ENCODE data around the gene RBM20. TPM values are rescaled to one million over a fixed set of nuclear protein-coding genes. Genes with fewer than 3 reads are reported as not detected.

RBM20 gene
- total RNA-seq, 1 experiment from 2014 or later = 0.17 TPM

DNA sequence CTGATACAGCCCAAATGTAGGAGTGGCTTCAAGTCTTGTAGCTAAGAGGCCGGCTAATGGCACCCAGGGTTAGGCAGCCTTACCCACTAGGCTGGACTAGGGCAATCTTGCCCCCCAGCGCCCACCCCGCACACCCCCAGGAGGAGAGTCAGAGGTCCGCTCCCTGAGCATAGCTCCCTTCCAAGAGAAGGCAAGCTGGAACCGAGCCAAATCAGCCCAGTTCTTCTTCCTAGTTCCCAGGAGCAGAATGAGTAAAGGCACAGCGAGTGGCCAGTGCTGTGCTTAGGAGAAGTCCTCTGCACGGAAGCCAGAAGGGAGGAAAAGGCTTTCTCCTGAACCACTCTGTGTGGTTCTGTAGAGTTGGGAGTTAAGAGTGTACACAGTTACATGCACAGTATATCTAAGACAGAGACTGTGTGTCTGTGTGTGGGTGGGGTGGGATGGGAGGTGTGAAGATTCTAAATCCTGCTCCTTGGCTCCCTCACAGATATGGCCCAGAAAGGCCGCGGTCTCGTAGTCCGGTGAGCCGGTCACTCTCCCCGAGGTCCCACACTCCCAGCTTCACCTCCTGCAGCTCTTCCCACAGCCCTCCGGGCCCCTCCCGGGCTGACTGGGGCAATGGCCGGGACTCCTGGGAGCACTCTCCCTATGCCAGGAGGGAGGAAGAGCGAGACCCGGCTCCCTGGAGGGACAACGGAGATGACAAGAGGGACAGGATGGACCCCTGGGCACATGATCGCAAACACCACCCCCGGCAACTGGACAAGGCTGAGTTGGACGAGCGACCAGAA is 167.8 kb downstream of the RBM20 start:
- no peaks in the 10 kb centered on the region for H3K9me3 ChIP-seq (ENCODE audit: control insufficient read depth, low read depth, low read length)
- no peaks in the 10 kb centered on the region for H3K79me1 ChIP-seq (ENCODE audit: insufficient read depth, low read depth, low read length, poor library complexity, severe bottlenecking)
- H3K4me2 ChIP-seq (ENCODE audit: insufficient read depth, insufficient read length, low read length) = no peak overlapping the region
- no peak overlapping the region for H4K91ac ChIP-seq (ENCODE audit: insufficient read length, low read depth, low read length)
- H3K4me3 Mint-ChIP-seq = no peak overlapping the region; a peak in 1 of 5 replicates
- no peaks in the 10 kb centered on the region for H3K23me2 ChIP-seq (ENCODE audit: insufficient read length, low read depth, low read length, poor library complexity, severe bottlenecking)
- H2AFZ ChIP-seq (ENCODE audit: low read length) = no peak overlapping the region
- WGBS (ENCODE audit: extremely low coverage, insufficient read length, low lambda C conversion rate) = no CpG with 5 or more reads among the region's 23 CpGs
- H3K27me3 ChIP-seq (ENCODE audit: insufficient read depth, low read length) = no peaks in the 10 kb centered on the region
- no peaks in the 10 kb centered on the region for H4K20me1 ChIP-seq (ENCODE audit: control insufficient read depth, insufficient read depth, insufficient read length)
- no peak overlapping the region for H3K4ac ChIP-seq (ENCODE audit: low read depth, low read length)
- H4K5ac ChIP-seq (ENCODE audit: insufficient read length, low read depth, low read length) = no peak overlapping the region
- H3K27ac ChIP-seq (ENCODE audit: insufficient read length, low read depth, low read length) = no peak overlapping the region
- H3K18ac ChIP-seq (ENCODE audit: insufficient read length, low read depth, low read length) = no peak overlapping the region
- no peak overlapping the region for H3K9ac ChIP-seq (ENCODE audit: extremely low read depth, insufficient read length, low read length)
- H3K4me1 ChIP-seq (ENCODE audit: insufficient read depth, low read length) = no peaks in the 10 kb centered on the region
- no peaks in the 10 kb centered on the region for H3K79me2 ChIP-seq (ENCODE audit: insufficient read depth, low read length)
- no peak overlapping the region for H3T11ph ChIP-seq (ENCODE audit: low read length)
- no peak overlapping the region for H2AK5ac ChIP-seq (ENCODE audit: insufficient read length, low read length)
- H3K4me1 Mint-ChIP-seq = no peaks in the 10 kb centered on the region
- no peak for DNase-seq
- H2BK5ac ChIP-seq (ENCODE audit: insufficient read length, low read length) = no peak overlapping the region
- H3K23ac ChIP-seq (ENCODE audit: insufficient read length, low read depth, low read length) = no peak overlapping the region
- H3K9me3 Mint-ChIP-seq = no peaks in the 10 kb centered on the region
- H2BK15ac ChIP-seq (ENCODE audit: low read depth, low read length) = no peak overlapping the region
- H3K27me3 Mint-ChIP-seq (ENCODE audit: low read depth) = peaks cover 3% of the 10 kb centered on the region
- TF ChIP-seq, protein P1, sequence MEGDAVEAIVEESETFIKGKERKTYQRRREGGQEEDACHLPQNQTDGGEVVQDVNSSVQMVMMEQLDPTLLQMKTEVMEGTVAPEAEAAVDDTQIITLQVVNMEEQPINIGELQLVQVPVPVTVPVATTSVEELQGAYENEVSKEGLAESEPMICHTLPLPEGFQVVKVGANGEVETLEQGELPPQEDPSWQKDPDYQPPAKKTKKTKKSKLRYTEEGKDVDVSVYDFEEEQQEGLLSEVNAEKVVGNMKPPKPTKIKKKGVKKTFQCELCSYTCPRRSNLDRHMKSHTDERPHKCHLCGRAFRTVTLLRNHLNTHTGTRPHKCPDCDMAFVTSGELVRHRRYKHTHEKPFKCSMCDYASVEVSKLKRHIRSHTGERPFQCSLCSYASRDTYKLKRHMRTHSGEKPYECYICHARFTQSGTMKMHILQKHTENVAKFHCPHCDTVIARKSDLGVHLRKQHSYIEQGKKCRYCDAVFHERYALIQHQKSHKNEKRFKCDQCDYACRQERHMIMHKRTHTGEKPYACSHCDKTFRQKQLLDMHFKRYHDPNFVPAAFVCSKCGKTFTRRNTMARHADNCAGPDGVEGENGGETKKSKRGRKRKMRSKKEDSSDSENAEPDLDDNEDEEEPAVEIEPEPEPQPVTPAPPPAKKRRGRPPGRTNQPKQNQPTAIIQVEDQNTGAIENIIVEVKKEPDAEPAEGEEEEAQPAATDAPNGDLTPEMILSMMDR (conservative IDR thresholded peaks at IDR 0.05) = no peak
- H3K56ac ChIP-seq (ENCODE audit: insufficient read length, low read depth, low read length) = no peak overlapping the region
- H4K8ac ChIP-seq (replicated peaks; ENCODE audit: insufficient read length, low read depth, low read length) = no peak overlapping the region
- H2BK120ac ChIP-seq (ENCODE audit: low read depth, low read length, poor library complexity, severe bottlenecking) = no peak overlapping the region
- H2BK20ac ChIP-seq (ENCODE audit: low read depth, low read length, poor library complexity, severe bottlenecking) = no peak overlapping the region
- no peak overlapping the region for H3K27ac Mint-ChIP-seq
- no peaks in the 10 kb centered on the region for H3K36me3 Mint-ChIP-seq (ENCODE audit: insufficient read depth in 1 of 3, low read depth in 3 of 3)
- H2BK12ac ChIP-seq (ENCODE audit: insufficient read length, low read depth, low read length) = no peak overlapping the region
- H3K14ac ChIP-seq (ENCODE audit: insufficient read depth, low read length) = no peak overlapping the region; the same call in 1 of the 2 replicates
